DND-41 (cell line): ENCODE results near the gene DBNDD2.

Experiments
- ATAC-seq: fragments of 200-7000 bp; cut with Tn5 transposase; 3 replicates; pipeline ENCODE4 v1.9.1; 2021; ENCODE audit warnings: low read depth; ENCODE audit not compliant: insufficient read depth
- DNase-seq: peaks from one replicate; pipeline ENCODE4 v3.0.0-alpha.2; 2020
- H2AFZ ChIP-seq: 2 replicates; pipeline ENCODE4 v1.6.0; 2012; ENCODE audit warnings: low read depth, low read length
- H3K27ac ChIP-seq: 2 replicates; pipeline ENCODE4 v1.5.1; 2012; ENCODE audit warnings: low read length, inconsistent platforms
- H3K27me3 ChIP-seq: fragments of 200-600 bp; sonication (generic); 2 replicates; pipeline ENCODE4 v1.6.0; 2012; ENCODE audit warnings: low read length, mild to moderate bottlenecking, inconsistent platforms; ENCODE audit not compliant: insufficient read depth, poor library complexity
- H3K36me3 ChIP-seq: 2 replicates; pipeline ENCODE4 v1.5.1; 2012; ENCODE audit warnings: low read length, inconsistent platforms; ENCODE audit not compliant: insufficient read depth
- H3K4me1 ChIP-seq: 2 replicates; pipeline ENCODE4 v1.5.1; 2012; ENCODE audit warnings: mild to moderate bottlenecking, low read length; ENCODE audit not compliant: insufficient read depth
- H3K4me2 ChIP-seq: 2 replicates; pipeline ENCODE4 v1.6.0; 2012; ENCODE audit warnings: mild to moderate bottlenecking, moderate library complexity, low read length, inconsistent platforms; ENCODE audit not compliant: insufficient read depth
- H3K4me3 ChIP-seq, 2 experiments: fragments of 200-600 bp in 1 of 2; shearing (Covaris generic) in 1 of 2; 2 replicates each; pipeline ENCODE4 v1.5.1; 2012 to 2016; ENCODE audit warnings: inconsistent platforms in 2 of 2, low read length in 2 of 2, mild to moderate bottlenecking in 2 of 2, low read depth in 1 of 2, moderate library complexity in 1 of 2
- H3K79me2 ChIP-seq: 2 replicates; pipeline ENCODE4 v1.6.0; 2012; ENCODE audit warnings: low read length, inconsistent platforms; ENCODE audit not compliant: insufficient read depth
- H3K9ac ChIP-seq: 2 replicates; pipeline ENCODE4 v1.6.0; 2012; ENCODE audit warnings: low read depth, mild to moderate bottlenecking, inconsistent platforms, low read length, moderate library complexity
- H3K9me3 ChIP-seq: 2 replicates; pipeline ENCODE4 v1.5.1; 2012; ENCODE audit warnings: low read length, moderate library complexity, mild to moderate bottlenecking, inconsistent platforms; ENCODE audit not compliant: insufficient read depth, severe bottlenecking
- H4K20me1 ChIP-seq: 2 replicates; pipeline ENCODE4 v1.6.0; 2012; ENCODE audit warnings: low read length; ENCODE audit not compliant: insufficient read depth
- CTCF ChIP-seq: IDR thresholded peaks from 2 replicates; pipeline ENCODE4 v1.5.1; 2012; ENCODE audit warnings: borderline replicate concordance, low read length, moderate library complexity, mild to moderate bottlenecking; ENCODE audit not compliant: poor library complexity, severe bottlenecking; ENCODE audit errors: extremely low read depth
- EZH2 ChIP-seq: IDR thresholded peaks from 3 replicates; pipeline ENCODE4 v1.6.1; 2012; ENCODE audit warnings: borderline replicate concordance, low read depth, mild to moderate bottlenecking, moderate library complexity, low read length, inconsistent platforms; ENCODE audit not compliant: severe bottlenecking

The DBNDD2 gene

GRCh38 chr20:45406260-45407066, 1.6 kb upstream of the DBNDD2 start:
- Histone ChIP-seq H3K9ac (peak overlapping the region; percentile 96), H3K27me3 (no peaks in the 10 kb centered on the region), H3K4me2 (peak overlapping the region; percentile 100), H3K36me3 (peaks cover 36% of the 10 kb centered on the region), H3K4me1 (peaks cover 32% of the 10 kb centered on the region), H4K20me1 (no peaks in the 10 kb centered on the region), H3K9me3 (peaks cover 5% of the 10 kb centered on the region), H3K27ac (peak overlapping the region; percentile 89), H3K4me3 (peak overlapping the region; percentile 79 to 98), H3K79me2 (peaks cover 22% of the 10 kb centered on the region), H2AFZ (peak overlapping the region; percentile 100)
- TF ChIP-seq EZH2 (no peak), CTCF (peak; percentile 37)
- ATAC-seq (peak; percentile 74), DNase-seq (peak; percentile 81)

GRCh38 chr20:45407067-45407745, 883 bp upstream of the DBNDD2 start:
- DNase-seq = no peak
- peak; percentile 6; the same call in 2 of the 3 replicates for ATAC-seq
- Histone ChIP-seq H4K20me1 (no peaks in the 10 kb centered on the region), H3K36me3 (peaks cover 36% of the 10 kb centered on the region), H3K4me1 (peaks cover 32% of the 10 kb centered on the region), H3K9ac (peak overlapping the region; percentile 96), H3K27me3 (no peaks in the 10 kb centered on the region), H3K4me2 (peak overlapping the region; percentile 100), H2AFZ (peak overlapping the region; percentile 100), H3K9me3 (no peaks in the 10 kb centered on the region), H3K4me3 (peak overlapping the region; percentile 79 to 98), H3K79me2 (peaks cover 22% of the 10 kb centered on the region), H3K27ac (peak overlapping the region; percentile 89)
- TF ChIP-seq EZH2 = no peak
- TF ChIP-seq CTCF = no peak

- Histone ChIP-seq H3K9me3 (no peaks in the 10 kb centered on the region), H2AFZ (no peak overlapping the region), H3K4me2 (peak overlapping the region; percentile 100; the same call in 1 of the 2 replicates), H3K4me3 (peak overlapping the region in 1 of 2 experiments; percentile 21; a peak in 1 of 4 replicates), H3K4me1 (peaks cover 32% of the 10 kb centered on the region), H3K27me3 (no peaks in the 10 kb centered on the region), H4K20me1 (no peaks in the 10 kb centered on the region), H3K79me2 (peaks cover 22% of the 10 kb centered on the region), H3K27ac (no peak overlapping the region), H3K9ac (no peak overlapping the region), H3K36me3 (peaks cover 36% of the 10 kb centered on the region)
- ATAC-seq (no peak), DNase-seq (no peak)
- TF ChIP-seq EZH2 (no peak), CTCF (no peak)
These were observed 641 bp downstream of the DBNDD2 start for GRCh38 chr20:45408646-45409213.
